GM12801 (cell line): ENCODE data around the gene CHST12.

Source experiments
- TF ChIP-seq, protein P1 (sequence below): IDR thresholded peaks from one replicate; pipeline ENCODE4 v1.5.1; 2011; ENCODE audit warnings: control low read depth; ENCODE audit not compliant: insufficient read length; ENCODE audit errors: extremely low read depth

Gene CHST12

DNA sequence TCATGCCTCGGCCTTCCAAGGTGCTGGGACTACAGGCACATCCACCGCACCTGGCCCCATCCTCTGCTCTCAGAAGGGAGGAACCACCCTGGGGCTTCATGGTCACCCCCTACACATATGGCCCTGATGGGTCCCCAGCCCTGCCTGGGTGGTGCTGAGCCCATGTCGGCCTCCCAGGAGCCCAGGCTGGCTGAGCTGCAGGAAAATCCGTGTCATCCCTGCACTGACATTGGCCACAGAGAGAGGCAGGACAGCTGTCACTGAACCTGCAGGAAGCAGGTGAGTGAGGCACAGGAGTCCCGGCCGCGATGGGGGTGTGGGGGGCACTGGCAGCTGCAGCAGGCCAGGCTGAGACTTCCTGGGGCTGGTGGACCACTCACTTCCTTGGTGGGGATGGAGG, 64.8 kb downstream of the CHST12 start:
- TF ChIP-seq, protein P1, sequence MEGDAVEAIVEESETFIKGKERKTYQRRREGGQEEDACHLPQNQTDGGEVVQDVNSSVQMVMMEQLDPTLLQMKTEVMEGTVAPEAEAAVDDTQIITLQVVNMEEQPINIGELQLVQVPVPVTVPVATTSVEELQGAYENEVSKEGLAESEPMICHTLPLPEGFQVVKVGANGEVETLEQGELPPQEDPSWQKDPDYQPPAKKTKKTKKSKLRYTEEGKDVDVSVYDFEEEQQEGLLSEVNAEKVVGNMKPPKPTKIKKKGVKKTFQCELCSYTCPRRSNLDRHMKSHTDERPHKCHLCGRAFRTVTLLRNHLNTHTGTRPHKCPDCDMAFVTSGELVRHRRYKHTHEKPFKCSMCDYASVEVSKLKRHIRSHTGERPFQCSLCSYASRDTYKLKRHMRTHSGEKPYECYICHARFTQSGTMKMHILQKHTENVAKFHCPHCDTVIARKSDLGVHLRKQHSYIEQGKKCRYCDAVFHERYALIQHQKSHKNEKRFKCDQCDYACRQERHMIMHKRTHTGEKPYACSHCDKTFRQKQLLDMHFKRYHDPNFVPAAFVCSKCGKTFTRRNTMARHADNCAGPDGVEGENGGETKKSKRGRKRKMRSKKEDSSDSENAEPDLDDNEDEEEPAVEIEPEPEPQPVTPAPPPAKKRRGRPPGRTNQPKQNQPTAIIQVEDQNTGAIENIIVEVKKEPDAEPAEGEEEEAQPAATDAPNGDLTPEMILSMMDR = no peak

DNA sequence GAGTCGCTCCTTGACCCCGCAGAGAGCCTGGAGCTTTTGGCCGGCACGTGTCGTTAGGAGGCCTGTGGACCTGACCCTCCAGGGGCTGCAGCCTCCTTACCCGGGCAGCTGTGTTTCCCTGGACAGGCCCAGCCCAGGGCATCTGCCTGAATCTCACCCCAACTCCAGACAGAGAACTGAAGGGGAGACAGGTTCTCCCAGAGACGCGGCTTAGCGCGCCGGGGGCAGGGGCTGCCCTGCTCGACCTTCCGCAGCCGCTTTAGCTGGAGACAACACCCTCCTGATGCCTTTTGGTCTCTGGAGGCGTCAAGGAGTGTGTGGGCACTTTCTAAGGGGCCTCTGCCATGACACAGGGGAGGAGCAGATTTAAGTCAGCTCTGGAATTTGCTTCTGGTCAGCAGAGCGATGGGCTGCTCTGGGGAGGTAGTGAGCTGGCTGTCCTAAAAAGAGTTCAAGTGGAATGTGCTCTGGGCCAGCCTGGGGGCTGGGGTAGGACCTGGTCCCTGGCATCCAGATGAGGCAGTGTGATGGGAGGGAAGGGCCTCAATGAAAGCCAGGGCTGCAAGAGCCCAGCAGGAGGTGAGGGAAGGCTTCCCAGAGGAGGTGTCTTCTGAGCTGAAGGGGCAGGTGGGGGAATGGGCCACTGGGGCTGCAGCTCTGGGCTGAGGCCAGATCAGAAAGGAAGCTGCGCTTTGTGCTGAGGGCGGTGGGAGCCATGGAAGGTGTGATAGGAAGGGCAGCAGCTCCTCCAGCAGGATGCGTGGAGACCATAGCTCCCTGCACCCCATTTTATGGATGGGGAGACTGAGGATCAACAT, 67.0 kb downstream of the CHST12 start:
- TF ChIP-seq, protein P1 = no peak

DNA sequence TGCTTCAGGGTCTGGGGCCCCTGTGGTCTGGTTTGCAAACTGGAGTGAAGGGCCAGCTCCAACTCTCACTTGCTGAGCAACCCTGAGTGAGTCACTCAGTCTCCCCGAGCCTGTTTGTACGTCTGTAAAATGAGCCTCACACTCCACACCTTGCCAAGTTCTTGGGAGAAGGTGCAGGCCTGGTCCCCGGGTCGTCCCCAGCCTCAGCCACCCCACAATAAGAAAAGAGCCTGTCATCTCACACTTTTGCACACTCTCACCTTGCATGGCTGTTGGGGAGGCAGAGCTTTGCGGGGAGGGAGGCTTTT, 67.6 kb downstream of the CHST12 start:
- TF ChIP-seq, protein P1 = no peak

DNA sequence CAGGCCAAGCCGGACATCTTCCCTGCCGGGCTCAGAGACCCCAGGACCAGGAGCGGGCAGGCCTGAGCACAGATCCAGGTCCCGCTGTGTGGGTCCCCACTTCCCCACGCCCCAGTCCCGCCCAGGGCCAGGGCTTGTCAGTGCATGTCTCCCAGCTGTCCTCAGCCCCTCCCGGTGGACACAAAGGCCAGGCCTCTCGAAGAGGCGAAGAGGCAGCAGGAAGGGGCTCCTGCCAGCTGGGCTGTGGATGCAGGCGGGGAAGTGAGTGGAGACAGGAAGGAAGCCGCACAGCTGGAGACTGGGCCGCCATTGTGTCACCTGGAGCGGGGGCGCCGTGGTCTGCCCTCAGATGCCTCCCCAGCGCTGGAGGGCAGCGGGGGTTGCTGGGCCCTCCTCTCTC, 68.0 kb downstream of the CHST12 start:
- TF ChIP-seq, protein P1 = no peak

DNA sequence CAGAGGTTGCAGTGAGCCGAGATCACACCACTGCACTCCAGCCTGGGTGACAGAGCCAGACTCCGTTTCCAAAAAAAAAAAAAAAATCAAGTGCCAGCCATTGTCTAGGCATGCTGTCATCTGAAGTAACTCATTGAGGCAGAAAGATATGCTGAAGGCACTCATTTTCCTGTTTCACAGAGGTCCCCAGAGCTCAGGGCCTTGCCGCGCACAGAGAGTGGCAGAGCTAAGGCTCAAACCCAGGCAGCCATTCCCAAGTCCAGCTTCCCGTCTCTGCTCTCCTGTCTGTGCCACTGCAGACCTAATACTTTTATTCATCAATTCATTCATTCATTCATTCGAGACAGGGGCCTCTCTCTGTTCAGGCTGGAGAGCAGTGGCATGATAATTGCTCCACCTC, 69.3 kb downstream of the CHST12 start:
- TF ChIP-seq, protein P1 = no peak

DNA sequence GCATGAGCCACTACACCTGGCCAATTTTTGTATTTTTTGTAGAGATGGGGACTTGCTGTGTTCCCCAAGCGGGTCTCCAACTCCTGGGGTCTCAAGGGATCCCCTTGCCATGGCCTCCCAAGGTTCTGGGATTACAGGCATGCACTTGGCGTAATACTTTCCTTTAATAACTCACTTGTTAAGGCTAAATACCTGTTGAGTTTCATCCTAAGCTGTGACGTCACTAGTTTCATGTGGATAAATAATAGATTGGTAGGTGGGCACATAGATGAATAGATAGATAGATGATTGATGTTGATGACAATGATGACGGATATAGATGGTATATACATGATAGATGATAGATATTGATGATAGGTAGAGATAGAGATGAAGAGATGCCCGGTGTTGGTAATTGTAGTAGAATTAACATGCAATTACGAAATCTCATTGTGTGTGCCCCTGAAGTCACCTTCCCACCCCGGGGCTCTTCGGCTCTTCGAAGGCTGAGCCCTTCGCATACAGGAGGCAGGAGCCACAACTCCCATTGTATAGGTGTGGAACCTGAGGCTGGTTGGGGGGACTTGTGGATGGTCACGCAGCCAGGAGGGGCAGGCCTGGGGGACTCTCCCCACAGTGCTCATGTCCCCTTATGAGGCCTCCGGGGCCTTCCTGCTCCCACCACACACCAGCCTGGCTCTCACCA, 70.2 kb downstream of the CHST12 start:
- TF ChIP-seq, protein P1 = no peak

DNA sequence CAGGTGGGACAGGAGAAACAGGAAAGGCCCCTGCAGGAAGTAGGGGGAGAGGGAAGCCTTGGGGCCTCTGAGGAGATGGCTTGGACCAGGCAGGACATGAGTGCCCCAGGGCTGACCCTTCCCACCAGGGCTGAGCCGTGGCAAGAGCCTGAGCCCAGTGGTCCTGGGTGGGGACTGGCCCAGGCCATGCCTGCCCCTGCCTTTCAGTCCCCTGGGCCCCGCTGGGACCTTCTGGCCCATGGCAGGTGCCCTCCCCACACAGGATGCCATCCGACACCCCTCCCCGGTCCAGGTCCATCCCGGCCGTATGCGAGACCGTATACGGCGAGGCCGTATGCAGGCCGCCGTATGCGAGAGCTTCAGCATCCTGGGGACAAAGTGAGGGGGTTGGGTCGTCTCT, 70.8 kb downstream of the CHST12 start:
- TF ChIP-seq, protein P1 = no peak
